Retina (tissue), 1 donor: Measurements from ENCODE around the gene EHD2.
"Not testable (repeated sequence)": the region's sequence is repeated elsewhere in the genome, so short reads cannot be mapped to it uniquely, and the experiment has no call there.

Source experiments
- DNase-seq: peaks from one replicate; pipeline ENCODE4 v3.0.0-alpha.2; 2016

EHD2 gene

GRCh38 chr19:47713046-47714021 lies at the start of gene EHD2:
Gene EHD2 (plus strand): TSS chr19:47713422. CDS start chr19:47716613, 3,191 bp downstream.
- peak; percentile 25 for DNase-seq

- no peak for DNase-seq
These were observed 49.7 kb upstream of the EHD2 start for GRCh38 chr19:47663435-47663910.

GRCh38 chr19:47663911-47664771 lies 49.1 kb upstream of the EHD2 start:
- no peak for DNase-seq

GRCh38 chr19:47668556-47668955 lies 44.7 kb upstream of the EHD2 start:
- not testable (repeated sequence) for DNase-seq

GRCh38 chr19:47670736-47671135 lies 42.5 kb upstream of the EHD2 start:
- no peak for DNase-seq

GRCh38 chr19:47671499-47671898 lies 41.7 kb upstream of the EHD2 start:
- no peak for DNase-seq

- no peak for DNase-seq
These were observed 39.8 kb upstream of the EHD2 start for GRCh38 chr19:47673426-47673825.

- DNase-seq, result no peak
These were observed 38.7 kb upstream of the EHD2 start for GRCh38 chr19:47674548-47674947.

GRCh38 chr19:47675271-47675670 lies 38.0 kb upstream of the EHD2 start:
- no peak for DNase-seq

GRCh38 chr19:47675859-47676258 lies 37.4 kb upstream of the EHD2 start:
- no peak for DNase-seq

- no peak for DNase-seq
These were observed 36.4 kb upstream of the EHD2 start for GRCh38 chr19:47676811-47677210.

GRCh38 chr19:47679251-47679900 lies 33.8 kb upstream of the EHD2 start:
- no peak for DNase-seq

- no peak for DNase-seq
These were observed 33.0 kb upstream of the EHD2 start for GRCh38 chr19:47679922-47680857.

GRCh38 chr19:47680858-47681332 lies 32.3 kb upstream of the EHD2 start:
- DNase-seq, result no peak

GRCh38 chr19:47681388-47681787 lies 31.8 kb upstream of the EHD2 start:
- DNase-seq, result no peak

- DNase-seq, result no peak
These were observed 31.3 kb upstream of the EHD2 start for GRCh38 chr19:47681936-47682335.

- DNase-seq, result no peak
These were observed 30.3 kb upstream of the EHD2 start for GRCh38 chr19:47682939-47683338.

- DNase-seq, result no peak
These were observed 26.4 kb upstream of the EHD2 start for GRCh38 chr19:47686679-47687450.

- DNase-seq, result no peak
These were observed 25.3 kb upstream of the EHD2 start for GRCh38 chr19:47687906-47688305.

- no peak for DNase-seq
These were observed 22.1 kb upstream of the EHD2 start for GRCh38 chr19:47691090-47691489.

GRCh38 chr19:47691782-47692181 lies 21.4 kb upstream of the EHD2 start:
- no peak for DNase-seq
